Activated naive CD4-positive, alpha-beta T cell treated with anti-CD3 and anti-CD28 coated beads, Interleukin-2, amount 10 ng/mL, durations not matched to agents 7 days and 5 days (primary cell): Measurements from ENCODE around the gene AOPEP.

Experiments
- CTCF ChIA-PET: fragments of 350-600 bp; sonication (Branson Sonifier 250); formaldehyde crosslinking; loops from one replicate; lab custom pipeline; 2021; ENCODE audit warnings: antibody characterized with exemption; lab: Charles Lee
- DNase-seq: peaks from one replicate; pipeline ENCODE4 v3.0.0-alpha.2; 2020
- H3K27ac Mint-ChIP-seq: one replicate; pipeline ENCODE4 v1.8.0; 2021; ENCODE audit warnings: mild to moderate bottlenecking, moderate library complexity, mixed read lengths
- H3K27me3 Mint-ChIP-seq: one replicate; pipeline ENCODE4 v1.8.0; 2021; ENCODE audit warnings: mild to moderate bottlenecking, mixed read lengths
- H3K36me3 Mint-ChIP-seq: one replicate; pipeline ENCODE4 v1.8.0; 2021; ENCODE audit warnings: mixed read lengths
- H3K4me1 Mint-ChIP-seq: one replicate; pipeline ENCODE4 v1.8.0; 2021; ENCODE audit warnings: mixed read lengths
- H3K4me3 Mint-ChIP-seq: one replicate; pipeline ENCODE4 v1.8.0; 2021; ENCODE audit warnings: mild to moderate bottlenecking, moderate library complexity, mixed read lengths
- H3K9me3 Mint-ChIP-seq: one replicate; pipeline ENCODE4 v1.8.0; 2021; ENCODE audit warnings: mixed read lengths

AOPEP gene

DNA sequence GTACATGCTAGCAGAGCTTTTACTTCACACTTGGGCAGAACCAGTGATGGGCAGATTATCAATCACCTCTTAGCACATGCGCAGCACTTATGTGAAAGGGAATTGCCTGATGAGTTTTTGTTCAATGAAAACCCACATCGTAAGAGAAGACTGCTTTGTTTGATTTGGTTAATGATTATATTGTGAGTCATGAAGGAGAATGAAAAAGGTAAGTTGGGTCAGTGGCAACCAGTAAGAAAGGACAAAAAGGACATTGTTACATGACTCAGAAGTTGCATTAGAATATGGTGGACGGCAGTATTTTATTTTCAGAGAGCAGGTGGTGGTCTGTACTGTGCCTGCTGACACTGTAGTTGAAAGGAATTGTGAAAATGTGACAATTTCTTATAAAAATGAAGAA lies 127.4 kb downstream of the AOPEP start:
- no peaks in the 10 kb centered on the region for H3K27me3 Mint-ChIP-seq
- no peaks in the 10 kb centered on the region for H3K9me3 Mint-ChIP-seq
- no peak overlapping the region for H3K27ac Mint-ChIP-seq
- H3K4me3 Mint-ChIP-seq = no peak overlapping the region
- CTCF ChIA-PET = interaction anchor here (0.7 kb wide), 1 partner anchor 13 kb away, joined by 3 read pairs; no protein-coding TSS in a partner anchor
- peaks cover 4% of the 10 kb centered on the region for H3K36me3 Mint-ChIP-seq
- DNase-seq = no peak
- H3K4me1 Mint-ChIP-seq = no peaks in the 10 kb centered on the region

DNA sequence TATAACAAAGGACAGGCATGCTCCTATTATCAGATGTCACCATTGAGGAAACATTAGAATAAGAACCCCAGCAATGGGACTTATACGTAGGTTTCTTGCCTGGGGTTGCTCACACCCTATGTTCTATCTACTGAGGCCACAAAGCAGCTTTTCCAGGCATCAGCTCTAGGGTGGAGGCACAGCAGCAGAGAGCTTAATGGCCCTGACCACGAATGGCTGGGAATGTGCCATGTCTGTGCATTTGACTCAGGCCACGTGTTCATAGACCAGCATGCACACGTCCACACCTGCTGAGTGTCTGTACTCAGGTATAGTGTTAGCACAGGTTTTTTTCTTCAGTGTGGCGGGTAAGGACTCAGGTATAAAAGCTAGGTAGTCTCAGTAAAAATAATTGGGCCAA lies 129.4 kb downstream of the AOPEP start:
- CTCF ChIA-PET = no interaction called here
- Mint-ChIP-seq H3K4me1 (peaks cover 17% of the 10 kb centered on the region), H3K4me3 (no peak overlapping the region), H3K36me3 (peaks cover 4% of the 10 kb centered on the region), H3K27me3 (peaks cover under 1% of the 10 kb centered on the region), H3K9me3 (no peaks in the 10 kb centered on the region), H3K27ac (no peak overlapping the region)
- DNase-seq = no peak

DNA sequence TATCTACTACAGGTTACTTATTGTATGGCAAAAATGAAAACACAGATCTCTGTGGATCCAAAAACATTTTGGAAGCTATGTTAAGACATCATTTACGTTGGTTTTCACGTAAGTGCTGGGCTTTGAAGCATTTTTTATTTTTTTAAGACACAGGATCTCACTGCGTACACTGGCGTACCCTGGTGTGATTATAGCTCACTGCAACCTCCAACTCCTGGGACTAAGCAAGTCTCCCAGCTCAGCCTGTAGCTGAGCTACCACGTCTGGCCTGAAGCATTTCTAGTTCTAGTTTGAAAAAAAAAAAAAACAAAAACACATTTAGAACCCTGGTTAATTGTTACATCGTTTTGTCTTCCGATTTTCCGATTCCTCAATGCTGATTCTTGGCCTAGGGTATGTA lies 131.3 kb downstream of the AOPEP start:
- DNase-seq = no peak
- Mint-ChIP-seq H3K36me3 (peaks cover 7% of the 10 kb centered on the region), H3K4me3 (no peak overlapping the region), H3K27ac (no peak overlapping the region), H3K9me3 (no peaks in the 10 kb centered on the region), H3K27me3 (peaks cover 3% of the 10 kb centered on the region), H3K4me1 (peaks cover 36% of the 10 kb centered on the region)
- CTCF ChIA-PET = no interaction called here

GRCh38 chr9:94859226-94859625 lies 132.7 kb downstream of the AOPEP start:
- CTCF ChIA-PET = no interaction called here
- H3K9me3 Mint-ChIP-seq = no peaks in the 10 kb centered on the region
- no peak for DNase-seq
- peaks cover 46% of the 10 kb centered on the region for H3K4me1 Mint-ChIP-seq
- peaks cover 3% of the 10 kb centered on the region for H3K27me3 Mint-ChIP-seq
- H3K27ac Mint-ChIP-seq = no peak overlapping the region
- no peak overlapping the region for H3K4me3 Mint-ChIP-seq
- H3K36me3 Mint-ChIP-seq = peaks cover 7% of the 10 kb centered on the region

- no peak for DNase-seq
- Mint-ChIP-seq H3K27ac (peak overlapping the region; percentile 40), H3K4me1 (peaks cover 47% of the 10 kb centered on the region), H3K9me3 (no peaks in the 10 kb centered on the region), H3K4me3 (no peak overlapping the region), H3K36me3 (peaks cover 7% of the 10 kb centered on the region), H3K27me3 (peaks cover 3% of the 10 kb centered on the region)
- CTCF ChIA-PET = no interaction called here
Observed at GRCh38 chr9:94859891-94860290, 133.4 kb downstream of the AOPEP start.

DNA sequence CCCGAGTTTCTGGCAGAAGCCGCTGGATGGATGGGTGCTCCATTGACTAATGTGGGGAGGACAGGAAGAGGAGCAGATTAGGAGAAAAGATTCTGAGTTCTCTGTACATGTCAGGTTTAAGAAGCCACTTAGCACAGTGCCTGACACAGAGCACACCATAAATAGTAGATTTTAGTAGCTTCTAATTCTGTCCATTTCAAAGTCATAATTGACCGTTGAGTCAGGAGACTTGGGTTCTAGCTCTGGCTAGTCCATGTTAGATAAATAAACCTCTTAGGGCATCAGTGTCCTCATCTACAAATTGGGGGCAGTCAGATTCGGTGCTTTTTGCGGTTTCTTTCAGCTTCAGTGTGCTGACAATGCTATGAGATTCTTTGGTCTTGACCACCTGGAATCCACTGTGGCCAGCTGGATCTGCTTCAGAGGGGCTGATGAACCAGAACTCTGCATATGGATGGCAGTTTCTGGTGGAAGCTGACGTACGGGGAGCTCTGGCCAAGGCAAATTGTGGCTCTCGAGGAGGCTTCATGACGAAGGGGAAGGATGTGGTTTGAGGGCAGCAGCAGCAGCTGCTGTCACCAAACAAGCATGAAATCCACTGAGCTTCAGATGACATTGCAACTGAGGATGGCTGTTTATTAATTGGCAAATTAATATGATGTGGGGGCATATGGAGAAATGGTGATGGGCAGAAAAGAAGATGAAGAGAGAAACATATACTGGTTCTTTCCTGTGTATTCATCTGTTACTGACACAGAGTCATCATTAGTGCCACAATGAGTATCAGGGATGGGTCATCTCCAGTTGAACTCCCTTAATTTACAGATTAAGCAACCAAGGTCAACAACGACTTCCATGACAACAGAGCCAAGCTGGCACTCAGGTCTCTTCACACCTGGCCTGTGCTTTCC lies 134.4 kb downstream of the AOPEP start:
- Mint-ChIP-seq H3K4me1 (peaks cover 47% of the 10 kb centered on the region), H3K27me3 (peaks cover 3% of the 10 kb centered on the region), H3K36me3 (peaks cover 7% of the 10 kb centered on the region), H3K9me3 (no peaks in the 10 kb centered on the region), H3K4me3 (peak overlapping the region; percentile 53), H3K27ac (peak overlapping the region; percentile 91)
- DNase-seq = peak; percentile 86
- CTCF ChIA-PET = interaction anchor here (0.7 to 1.8 kb wide), 3 partner anchors 12 to 40 kb away, joined by 3 to 10 read pairs (median 4); no protein-coding TSS in a partner anchor

GRCh38 chr9:94861589-94862272 lies 135.2 kb downstream of the AOPEP start:
- Mint-ChIP-seq H3K36me3 (peaks cover 7% of the 10 kb centered on the region), H3K27me3 (peaks cover 3% of the 10 kb centered on the region), H3K9me3 (no peaks in the 10 kb centered on the region), H3K4me1 (peaks cover 47% of the 10 kb centered on the region), H3K27ac (peak overlapping the region; percentile 91), H3K4me3 (peak overlapping the region; percentile 53)
- CTCF ChIA-PET = interaction anchor here (1.8 kb wide), 1 partner anchor 17 kb away, joined by 10 read pairs; no protein-coding TSS in a partner anchor
- DNase-seq = peak; percentile 38

DNA sequence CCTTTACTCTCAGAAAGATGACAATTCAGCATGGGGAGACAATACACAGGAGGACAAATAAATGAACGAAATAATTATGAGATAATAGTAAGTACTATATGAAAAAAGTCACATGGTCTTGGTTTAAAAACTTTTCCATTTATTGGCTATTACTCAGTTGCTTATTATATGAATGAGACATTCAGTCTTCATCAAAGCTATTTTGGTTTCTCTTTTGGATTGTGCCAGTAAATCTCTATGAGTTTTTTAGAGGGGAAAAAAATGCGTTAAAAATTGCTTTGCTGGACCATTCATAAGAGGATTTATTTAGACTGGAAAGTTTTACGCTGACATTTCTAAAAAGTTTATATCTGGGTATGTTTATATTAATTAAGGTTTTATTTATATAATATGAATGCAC lies 137.7 kb downstream of the AOPEP start:
- CTCF ChIA-PET = no interaction called here
- Mint-ChIP-seq H3K4me1 (peaks cover 49% of the 10 kb centered on the region), H3K4me3 (no peak overlapping the region), H3K27ac (no peak overlapping the region), H3K9me3 (no peaks in the 10 kb centered on the region), H3K27me3 (peaks cover 3% of the 10 kb centered on the region), H3K36me3 (peaks cover 3% of the 10 kb centered on the region)
- no peak for DNase-seq

GRCh38 chr9:94864862-94865509 lies 138.5 kb downstream of the AOPEP start:
- CTCF ChIA-PET = no interaction called here
- peaks cover 47% of the 10 kb centered on the region for H3K4me1 Mint-ChIP-seq
- peaks cover 3% of the 10 kb centered on the region for H3K27me3 Mint-ChIP-seq
- no peaks in the 10 kb centered on the region for H3K9me3 Mint-ChIP-seq
- no peak overlapping the region for H3K4me3 Mint-ChIP-seq
- no peak for DNase-seq
- no peak overlapping the region for H3K27ac Mint-ChIP-seq
- H3K36me3 Mint-ChIP-seq = peaks cover 3% of the 10 kb centered on the region

DNA sequence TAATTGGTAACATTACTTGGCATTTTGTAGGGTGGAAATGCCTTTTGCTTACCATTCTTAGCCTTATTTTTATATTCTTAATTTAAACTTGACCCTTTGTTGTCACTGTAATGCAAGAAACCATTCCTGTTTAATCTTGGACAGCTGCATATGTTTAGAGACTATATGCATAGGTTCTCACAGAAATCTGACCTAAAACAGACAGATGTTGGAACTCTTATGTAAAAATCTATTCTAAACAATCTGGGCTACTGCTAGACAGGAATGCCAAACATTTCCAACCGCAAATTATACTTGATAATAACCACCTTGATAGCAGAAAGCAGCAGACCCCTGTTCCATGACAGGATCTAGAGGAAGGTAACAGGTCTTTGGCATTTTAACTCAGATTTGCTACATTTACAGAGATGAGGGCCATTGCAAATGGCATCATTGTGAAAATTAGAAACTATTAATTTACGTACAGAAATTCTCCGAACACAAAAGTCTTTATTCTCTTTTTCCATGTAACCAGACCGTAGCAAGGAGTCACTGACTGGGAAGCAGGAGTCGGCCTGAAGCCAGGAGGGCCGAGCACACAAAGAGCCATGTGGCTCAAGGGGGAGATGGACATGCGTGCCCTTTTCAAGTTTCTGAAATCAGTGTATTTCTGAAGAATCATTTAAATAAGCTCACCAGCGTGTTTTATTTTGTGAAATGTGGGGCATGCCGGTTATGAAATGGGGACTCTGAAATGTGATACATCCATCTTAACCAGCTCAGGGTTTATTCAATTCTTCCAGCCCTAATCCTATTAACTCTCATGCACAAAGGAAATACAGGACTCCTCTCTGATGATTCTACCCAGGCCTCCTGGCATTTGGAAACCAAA lies 139.3 kb downstream of the AOPEP start:
- DNase-seq = no peak
- CTCF ChIA-PET = no interaction called here
- Mint-ChIP-seq H3K4me1 (peaks cover 47% of the 10 kb centered on the region), H3K4me3 (no peak overlapping the region), H3K36me3 (peaks cover 7% of the 10 kb centered on the region), H3K9me3 (peaks cover under 1% of the 10 kb centered on the region), H3K27ac (no peak overlapping the region), H3K27me3 (peaks cover 3% of the 10 kb centered on the region)

- no peaks in the 10 kb centered on the region for H3K27me3 Mint-ChIP-seq
- peaks cover 12% of the 10 kb centered on the region for H3K36me3 Mint-ChIP-seq
- H3K9me3 Mint-ChIP-seq = peaks cover 5% of the 10 kb centered on the region
- H3K27ac Mint-ChIP-seq = no peak overlapping the region
- peaks cover 47% of the 10 kb centered on the region for H3K4me1 Mint-ChIP-seq
- CTCF ChIA-PET = interaction anchor here (0.6 to 1.0 kb wide), 2 partner anchors 12 to 13 kb away, joined by 3 read pairs; no protein-coding TSS in a partner anchor
- no peak for DNase-seq
- no peak overlapping the region for H3K4me3 Mint-ChIP-seq
Observed at GRCh38 chr9:94866770-94867169, 140.3 kb downstream of the AOPEP start.

DNA sequence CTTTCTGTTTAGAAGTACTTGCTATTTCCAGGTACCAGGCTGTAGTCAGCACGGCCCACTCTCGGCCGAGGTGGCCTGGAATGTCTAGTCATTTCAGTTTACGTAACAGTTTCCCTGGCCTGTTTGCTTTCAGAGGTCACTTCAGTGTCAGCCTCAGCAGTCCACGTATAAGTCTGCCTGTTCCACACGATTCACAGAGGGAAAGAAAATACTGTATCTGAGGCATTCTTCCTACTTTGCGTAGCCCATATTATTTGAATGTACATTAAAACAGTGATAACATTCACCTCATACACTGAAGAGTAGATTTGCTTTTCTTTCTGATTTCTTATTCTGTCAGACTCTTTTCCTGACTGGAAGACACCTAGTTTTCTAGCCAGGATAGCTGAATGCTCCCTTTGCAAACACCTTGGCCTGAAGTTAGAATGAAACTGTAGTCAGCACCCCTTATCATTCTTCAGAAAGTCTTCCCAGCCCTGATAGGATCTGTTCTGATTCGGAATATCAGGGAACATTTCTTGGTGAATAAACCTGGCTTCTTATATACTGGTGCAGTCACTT lies 140.9 kb downstream of the AOPEP start:
- Mint-ChIP-seq H3K36me3 (peaks cover 14% of the 10 kb centered on the region), H3K27me3 (no peaks in the 10 kb centered on the region), H3K9me3 (peaks cover 5% of the 10 kb centered on the region), H3K4me3 (no peak overlapping the region), H3K27ac (no peak overlapping the region), H3K4me1 (peaks cover 47% of the 10 kb centered on the region)
- DNase-seq = no peak
- CTCF ChIA-PET = interaction anchor here (0.6 to 1.0 kb wide), 2 partner anchors 12 to 14 kb away, joined by 3 read pairs; no protein-coding TSS in a partner anchor

- H3K27ac Mint-ChIP-seq = no peak overlapping the region
- CTCF ChIA-PET = no interaction called here
- peaks cover 5% of the 10 kb centered on the region for H3K9me3 Mint-ChIP-seq
- H3K27me3 Mint-ChIP-seq = peaks cover 4% of the 10 kb centered on the region
- H3K4me1 Mint-ChIP-seq = peaks cover 47% of the 10 kb centered on the region
- H3K36me3 Mint-ChIP-seq = peaks cover 11% of the 10 kb centered on the region
- H3K4me3 Mint-ChIP-seq = no peak overlapping the region
- DNase-seq = no peak
Observed at GRCh38 chr9:94867842-94868312, 141.4 kb downstream of the AOPEP start.
